GM18498 (cell line): ENCODE data around the gene PEAR1.

Experiments
- ATAC-seq: cut with Tn5 transposase; IDR thresholded peaks from one replicate; pipeline ENCODE4 v1.9.1; 2021; ENCODE audit warnings: mild to moderate bottlenecking, moderate library complexity; ENCODE audit not compliant: unreplicated experiment

PEAR1 gene, protein sequence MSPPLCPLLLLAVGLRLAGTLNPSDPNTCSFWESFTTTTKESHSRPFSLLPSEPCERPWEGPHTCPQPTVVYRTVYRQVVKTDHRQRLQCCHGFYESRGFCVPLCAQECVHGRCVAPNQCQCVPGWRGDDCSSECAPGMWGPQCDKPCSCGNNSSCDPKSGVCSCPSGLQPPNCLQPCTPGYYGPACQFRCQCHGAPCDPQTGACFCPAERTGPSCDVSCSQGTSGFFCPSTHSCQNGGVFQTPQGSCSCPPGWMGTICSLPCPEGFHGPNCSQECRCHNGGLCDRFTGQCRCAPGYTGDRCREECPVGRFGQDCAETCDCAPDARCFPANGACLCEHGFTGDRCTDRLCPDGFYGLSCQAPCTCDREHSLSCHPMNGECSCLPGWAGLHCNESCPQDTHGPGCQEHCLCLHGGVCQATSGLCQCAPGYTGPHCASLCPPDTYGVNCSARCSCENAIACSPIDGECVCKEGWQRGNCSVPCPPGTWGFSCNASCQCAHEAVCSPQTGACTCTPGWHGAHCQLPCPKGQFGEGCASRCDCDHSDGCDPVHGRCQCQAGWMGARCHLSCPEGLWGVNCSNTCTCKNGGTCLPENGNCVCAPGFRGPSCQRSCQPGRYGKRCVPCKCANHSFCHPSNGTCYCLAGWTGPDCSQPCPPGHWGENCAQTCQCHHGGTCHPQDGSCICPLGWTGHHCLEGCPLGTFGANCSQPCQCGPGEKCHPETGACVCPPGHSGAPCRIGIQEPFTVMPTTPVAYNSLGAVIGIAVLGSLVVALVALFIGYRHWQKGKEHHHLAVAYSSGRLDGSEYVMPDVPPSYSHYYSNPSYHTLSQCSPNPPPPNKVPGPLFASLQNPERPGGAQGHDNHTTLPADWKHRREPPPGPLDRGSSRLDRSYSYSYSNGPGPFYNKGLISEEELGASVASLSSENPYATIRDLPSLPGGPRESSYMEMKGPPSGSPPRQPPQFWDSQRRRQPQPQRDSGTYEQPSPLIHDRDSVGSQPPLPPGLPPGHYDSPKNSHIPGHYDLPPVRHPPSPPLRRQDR

GRCh38 chr1:156893048-156893953 is at the start of gene PEAR1:
Gene PEAR1, plus strand, starts transcription at chr1:156893718. Its CDS starts 10,209 bp downstream, at chr1:156903927.
- no peak for ATAC-seq

- ATAC-seq: no peak
Measured at GRCh38 chr1:156844102-156844501, 49.4 kb upstream of the PEAR1 start.

GRCh38 chr1:156844638-156845037 is 48.9 kb upstream of the PEAR1 start:
- no peak for ATAC-seq

DNA sequence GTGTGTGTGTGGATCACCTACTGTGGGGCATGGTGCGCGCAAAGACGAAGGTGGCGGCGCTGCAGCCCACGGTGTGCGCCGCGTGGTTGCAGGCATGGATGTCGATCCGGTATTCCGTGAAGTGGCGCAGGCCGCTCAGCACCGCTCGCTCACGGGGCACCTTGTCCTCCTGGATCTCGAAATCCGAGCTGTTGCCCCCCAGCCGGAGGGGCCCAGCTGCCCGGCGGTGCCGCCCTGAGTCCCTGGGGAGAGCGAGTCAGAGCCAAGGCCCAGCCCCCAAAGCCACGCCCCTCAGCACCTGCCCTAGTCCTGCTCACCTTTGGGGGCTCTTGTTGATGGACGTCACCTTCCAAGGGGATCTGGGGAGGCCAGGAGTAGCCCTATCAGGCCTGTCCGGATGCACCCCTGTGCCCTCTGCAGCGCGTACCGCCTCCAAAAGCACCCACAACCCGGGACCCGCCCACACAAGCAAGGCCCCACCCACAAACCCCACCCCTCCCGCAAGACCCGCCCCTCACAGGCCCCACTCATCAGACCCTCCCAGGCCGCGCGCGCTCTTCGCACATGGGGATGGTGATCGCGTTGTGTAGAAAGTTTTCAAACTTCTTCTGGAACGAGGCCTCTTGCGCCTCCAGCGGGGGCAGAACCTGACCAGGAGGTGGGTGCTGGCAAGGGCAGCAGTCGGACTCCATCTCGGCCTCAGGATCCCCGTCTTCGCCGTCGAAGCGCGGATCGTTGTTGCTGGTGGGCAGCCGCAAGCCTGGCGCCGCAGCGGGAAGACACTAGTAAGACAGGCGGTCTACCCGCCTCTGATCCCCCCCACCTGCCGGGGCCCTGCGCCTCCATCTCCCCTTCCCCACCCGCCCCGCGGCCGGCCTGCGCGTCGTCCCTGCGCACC is 48.2 kb upstream of the PEAR1 start:
- ATAC-seq: no peak

- no peak for ATAC-seq
Measured at GRCh38 chr1:156845953-156846545, 47.5 kb upstream of the PEAR1 start.

GRCh38 chr1:156846643-156847042 is 46.9 kb upstream of the PEAR1 start:
- ATAC-seq: no peak

GRCh38 chr1:156847591-156848460 is 45.7 kb upstream of the PEAR1 start:
- ATAC-seq: no peak

GRCh38 chr1:156848461-156849150 is 44.9 kb upstream of the PEAR1 start:
- no peak for ATAC-seq

GRCh38 chr1:156849151-156849496 is 44.4 kb upstream of the PEAR1 start:
- ATAC-seq: no peak

- ATAC-seq: no peak
Measured at GRCh38 chr1:156851779-156852417, 41.6 kb upstream of the PEAR1 start.

- no peak for ATAC-seq
Measured at GRCh38 chr1:156852418-156852874, 41.1 kb upstream of the PEAR1 start.

GRCh38 chr1:156853761-156854160 is 39.8 kb upstream of the PEAR1 start:
- no peak for ATAC-seq

DNA sequence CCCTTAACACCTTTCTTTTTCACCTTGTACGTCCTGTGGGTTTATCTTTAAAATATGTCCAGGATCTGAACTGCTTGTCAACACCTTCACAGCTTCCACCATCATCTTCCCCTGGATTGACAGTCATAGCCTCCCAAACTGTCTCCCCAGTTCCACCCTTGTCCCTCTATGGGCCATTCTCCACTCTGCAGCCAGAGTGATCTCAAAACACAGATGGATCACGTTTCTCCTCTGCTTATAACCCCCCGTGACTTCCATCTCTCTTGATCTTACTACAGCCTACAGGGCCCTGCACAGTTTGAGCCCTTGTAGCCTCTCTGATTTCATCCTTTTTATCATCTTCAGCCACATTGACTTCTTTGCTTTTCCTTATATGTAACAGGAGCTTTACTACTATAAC is 38.9 kb upstream of the PEAR1 start:
- no peak for ATAC-seq

GRCh38 chr1:156856282-156856785 is 37.2 kb upstream of the PEAR1 start:
- no peak for ATAC-seq

GRCh38 chr1:156857532-156857931 is 36.0 kb upstream of the PEAR1 start:
- ATAC-seq: no peak

- ATAC-seq: no peak
Measured at GRCh38 chr1:156858555-156858956, 35.0 kb upstream of the PEAR1 start.

DNA sequence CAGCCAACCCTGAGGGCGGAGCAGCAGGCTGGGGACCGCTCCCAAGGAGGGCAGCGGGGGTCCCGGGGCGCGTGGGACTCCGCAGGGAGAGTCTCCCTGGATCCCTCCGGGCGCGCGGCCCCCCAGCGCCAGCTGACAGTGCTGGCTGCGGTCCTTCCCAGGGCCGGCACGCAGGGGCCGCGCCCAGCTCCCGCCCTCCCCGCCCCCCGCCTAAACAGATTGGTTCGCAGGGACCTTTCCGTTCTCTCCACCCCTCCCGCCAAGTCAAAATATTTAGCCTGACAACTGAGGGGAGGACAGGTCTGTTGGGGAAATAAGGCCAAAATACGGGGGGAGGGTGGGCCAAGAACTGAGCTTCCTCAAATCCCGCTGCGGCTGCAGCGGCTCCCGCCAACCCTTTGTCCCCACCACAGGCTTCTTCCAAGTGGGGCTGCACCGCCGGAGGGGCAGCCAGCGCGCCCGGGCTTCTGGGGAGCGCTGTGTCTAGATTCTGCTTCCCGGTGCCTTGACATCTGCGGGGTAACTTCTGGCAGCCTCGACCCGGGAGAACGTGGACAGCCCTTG is 34.5 kb upstream of the PEAR1 start, which contains the start of gene INSRR:
Gene INSRR, minus strand, starts transcription at position 159 of the 564 bp plus-strand sequence. CDS start 496 bp downstream, outside the sequence.
- ATAC-seq: no peak
